C4-2B (cell line): ENCODE measurements around the gene LINGO1.

ENCODE experiments used
- H3K27ac ChIP-seq: fragments of 450-650 bp; 2 replicates; pipeline ENCODE4 v1.5.1; 2017
- CTCF ChIP-seq: fragments of 450-650 bp; conservative IDR thresholded peaks from 2 replicates; pipeline ENCODE4 v1.5.1; 2017; ENCODE audit warnings: mild to moderate bottlenecking
- ZFX ChIP-seq: fragments of 450-650 bp; IDR thresholded peaks from 2 replicates; pipeline ENCODE4 v1.6.1; 2017

The LINGO1 gene

GRCh38 chr15:77624868-77625267 is 7.8 kb downstream of the LINGO1 start:
- TF ChIP-seq ZFX (no peak), CTCF (no peak)
- no peak overlapping the region for H3K27ac ChIP-seq

- TF ChIP-seq ZFX, result no peak
- TF ChIP-seq CTCF, result no peak
- H3K27ac ChIP-seq, result no peak overlapping the region
Observed at GRCh38 chr15:77623755-77624524, 8.8 kb downstream of the LINGO1 start.

GRCh38 chr15:77622934-77623754 is 9.6 kb downstream of the LINGO1 start:
- no peak overlapping the region for H3K27ac ChIP-seq
- TF ChIP-seq CTCF (no peak), ZFX (no peak)

- H3K27ac ChIP-seq, result no peak overlapping the region
- TF ChIP-seq ZFX (no peak), CTCF (no peak)
Observed at GRCh38 chr15:77622209-77622933, 10.3 kb downstream of the LINGO1 start.

GRCh38 chr15:77621847-77622208 is 10.9 kb downstream of the LINGO1 start:
- no peak overlapping the region for H3K27ac ChIP-seq
- TF ChIP-seq ZFX, result no peak
- no peak for TF ChIP-seq CTCF

- H3K27ac ChIP-seq, result no peak overlapping the region
- no peak for TF ChIP-seq CTCF
- TF ChIP-seq ZFX, result no peak
Observed at GRCh38 chr15:77620960-77621647, 11.6 kb downstream of the LINGO1 start.
